ENCODE measurements around the gene ATG7. TPM values are rescaled to one million over a fixed set of nuclear protein-coding genes. Genes with fewer than 3 reads are reported as not detected.

The ATG7 gene
- total RNA-seq, 1 experiment from 2014 or later, result 50.9 TPM

DNA sequence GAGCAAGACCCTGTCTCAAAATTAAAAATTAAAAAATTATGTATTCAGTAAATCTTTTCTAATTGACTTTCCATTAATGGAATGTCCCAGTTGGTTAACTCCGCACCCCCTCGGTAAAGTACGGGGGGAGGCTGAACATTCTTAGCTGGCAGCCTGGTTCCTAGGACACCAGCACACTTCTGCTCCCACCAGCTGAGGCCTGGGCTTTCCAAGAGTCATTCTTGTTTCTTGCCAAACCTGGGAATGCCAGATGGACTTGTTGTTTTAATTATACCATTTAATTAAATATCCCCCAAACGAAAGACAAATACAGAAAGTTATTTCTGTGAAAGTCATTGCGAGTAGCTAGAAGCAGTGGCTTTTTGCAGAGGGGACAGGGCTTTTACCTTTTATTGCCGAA lies 192.2 kb downstream of the ATG7 start:
- no peak overlapping the region for H3K9ac ChIP-seq (ENCODE audit: low read length)
- no peaks in the 10 kb centered on the region for H3K9me3 ChIP-seq (ENCODE audit: low read length)
- no peak overlapping the region for H2AFZ ChIP-seq (ENCODE audit: low read length)
- no peak for DNase-seq
- H3K9me2 ChIP-seq (replicated peaks; ENCODE audit: insufficient read depth, low read length), result no peaks in the 10 kb centered on the region
- H3K79me2 ChIP-seq (ENCODE audit: low read length), result no peaks in the 10 kb centered on the region
- no peak overlapping the region for H3K4me2 ChIP-seq (ENCODE audit: low read depth, low read length, poor library complexity, severe bottlenecking)
- H4K20me1 ChIP-seq (ENCODE audit: insufficient read depth, low read depth, low read length), result no peaks in the 10 kb centered on the region
- H3K4me3 ChIP-seq (ENCODE audit: low read length), result no peak overlapping the region
- H3K36me3 ChIP-seq (ENCODE audit: insufficient read depth, low read length), result no peaks in the 10 kb centered on the region
- no peaks in the 10 kb centered on the region for H3K4me1 ChIP-seq (ENCODE audit: low read length)
- H3K27ac ChIP-seq (ENCODE audit: low read length), result no peak overlapping the region
- H3K27me3 ChIP-seq (ENCODE audit: low read length), result no peaks in the 10 kb centered on the region

- H3K79me2 ChIP-seq (ENCODE audit: low read length), result no peaks in the 10 kb centered on the region
- H3K9me3 ChIP-seq (ENCODE audit: low read length), result no peaks in the 10 kb centered on the region
- H3K27me3 ChIP-seq (ENCODE audit: low read length), result no peaks in the 10 kb centered on the region
- no peaks in the 10 kb centered on the region for H3K36me3 ChIP-seq (ENCODE audit: insufficient read depth, low read length)
- no peak overlapping the region for H3K4me3 ChIP-seq (ENCODE audit: low read length)
- no peaks in the 10 kb centered on the region for H3K4me1 ChIP-seq (ENCODE audit: low read length)
- no peaks in the 10 kb centered on the region for H4K20me1 ChIP-seq (ENCODE audit: insufficient read depth, low read depth, low read length)
- no peak overlapping the region for H3K4me2 ChIP-seq (ENCODE audit: low read depth, low read length, poor library complexity, severe bottlenecking)
- no peak overlapping the region for H3K27ac ChIP-seq (ENCODE audit: low read length)
- H3K9me2 ChIP-seq (replicated peaks; ENCODE audit: insufficient read depth, low read length), result no peaks in the 10 kb centered on the region
- no peak for DNase-seq
- no peak overlapping the region for H2AFZ ChIP-seq (ENCODE audit: low read length)
- no peak overlapping the region for H3K9ac ChIP-seq (ENCODE audit: low read length)
Measured at GRCh38 chr3:11465744-11466616, 193.8 kb downstream of the ATG7 start.

DNA sequence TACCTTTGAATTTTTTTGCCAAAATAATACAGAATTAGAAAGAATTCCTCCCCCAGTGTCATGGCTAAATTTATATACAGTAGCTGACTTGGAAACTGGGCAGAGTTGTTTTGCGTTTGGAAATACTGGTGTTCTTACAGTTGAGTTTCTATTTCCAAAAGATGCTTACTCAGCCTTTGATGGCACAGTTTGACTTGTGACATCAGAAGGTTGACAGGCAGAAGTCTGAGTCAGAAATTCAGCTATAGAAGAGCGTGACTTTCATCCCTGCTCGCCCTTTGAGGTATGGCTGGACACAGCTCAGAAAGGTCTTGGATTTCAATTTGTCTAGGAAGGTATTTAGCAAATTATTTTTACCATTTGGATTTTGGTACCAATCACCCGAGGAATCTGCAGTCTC lies 195.7 kb downstream of the ATG7 start:
- Histone ChIP-seq H3K4me3 (ENCODE audit: low read length) (no peak overlapping the region), H3K27me3 (ENCODE audit: low read length) (no peaks in the 10 kb centered on the region), H3K9ac (ENCODE audit: low read length) (no peak overlapping the region), H3K36me3 (ENCODE audit: insufficient read depth, low read length) (no peaks in the 10 kb centered on the region), H3K79me2 (ENCODE audit: low read length) (no peaks in the 10 kb centered on the region), H3K4me1 (ENCODE audit: low read length) (no peaks in the 10 kb centered on the region), H2AFZ (ENCODE audit: low read length) (no peak overlapping the region), H4K20me1 (ENCODE audit: insufficient read depth, low read depth, low read length) (no peaks in the 10 kb centered on the region), H3K4me2 (ENCODE audit: low read depth, low read length, poor library complexity, severe bottlenecking) (no peak overlapping the region), H3K27ac (ENCODE audit: low read length) (no peak overlapping the region), H3K9me3 (ENCODE audit: low read length) (no peaks in the 10 kb centered on the region), H3K9me2 (replicated peaks; ENCODE audit: insufficient read depth, low read length) (no peaks in the 10 kb centered on the region)
- no peak for DNase-seq

DNA sequence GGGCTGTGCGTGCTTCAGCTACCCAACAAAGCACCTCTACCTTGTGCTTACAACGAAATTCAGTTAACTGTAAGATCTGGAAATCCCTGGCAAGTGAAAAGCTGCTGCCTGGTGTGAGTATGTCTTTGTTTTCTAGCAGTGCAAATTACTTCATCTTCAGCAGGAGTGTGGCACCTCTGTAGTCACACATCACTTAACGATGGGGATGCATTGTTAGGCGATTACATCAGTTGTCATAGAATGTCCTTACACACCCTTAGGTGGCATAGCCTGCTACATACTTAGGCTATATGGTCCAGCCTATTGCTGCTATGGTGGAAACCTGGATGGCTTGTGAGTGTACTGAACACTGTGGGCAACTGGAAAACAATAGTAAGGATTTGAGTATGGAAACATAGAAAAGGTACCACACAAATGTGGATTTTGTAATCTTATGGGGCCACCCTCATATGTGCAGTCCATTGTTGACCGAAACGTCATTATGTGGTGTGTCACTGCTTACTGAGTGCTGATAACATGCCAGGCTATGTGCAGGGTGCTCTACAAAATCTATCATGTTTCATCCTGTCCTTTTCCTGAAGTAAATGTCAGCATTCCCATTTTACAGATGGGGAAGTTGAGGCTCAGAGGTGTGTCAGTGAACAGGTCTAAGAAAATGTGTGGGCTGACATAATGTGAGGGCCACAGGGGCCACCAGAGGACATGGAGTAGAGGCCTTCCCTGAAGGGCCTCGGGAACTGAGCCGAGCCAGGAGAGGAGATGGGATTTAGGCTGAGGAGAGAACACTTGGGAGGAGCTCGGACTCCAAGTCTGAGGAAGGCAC lies 198.0 kb downstream of the ATG7 start:
- Histone ChIP-seq H3K4me3 (ENCODE audit: low read length) (no peak overlapping the region), H3K4me1 (ENCODE audit: low read length) (no peaks in the 10 kb centered on the region), H3K79me2 (ENCODE audit: low read length) (no peaks in the 10 kb centered on the region), H3K27me3 (ENCODE audit: low read length) (no peaks in the 10 kb centered on the region), H3K9ac (ENCODE audit: low read length) (no peak overlapping the region), H3K9me3 (ENCODE audit: low read length) (no peaks in the 10 kb centered on the region), H3K36me3 (ENCODE audit: insufficient read depth, low read length) (no peaks in the 10 kb centered on the region), H2AFZ (ENCODE audit: low read length) (no peak overlapping the region), H3K9me2 (replicated peaks; ENCODE audit: insufficient read depth, low read length) (no peaks in the 10 kb centered on the region), H4K20me1 (ENCODE audit: insufficient read depth, low read depth, low read length) (no peaks in the 10 kb centered on the region), H3K27ac (ENCODE audit: low read length) (no peak overlapping the region), H3K4me2 (ENCODE audit: low read depth, low read length, poor library complexity, severe bottlenecking) (no peak overlapping the region)
- DNase-seq, result no peak

DNA sequence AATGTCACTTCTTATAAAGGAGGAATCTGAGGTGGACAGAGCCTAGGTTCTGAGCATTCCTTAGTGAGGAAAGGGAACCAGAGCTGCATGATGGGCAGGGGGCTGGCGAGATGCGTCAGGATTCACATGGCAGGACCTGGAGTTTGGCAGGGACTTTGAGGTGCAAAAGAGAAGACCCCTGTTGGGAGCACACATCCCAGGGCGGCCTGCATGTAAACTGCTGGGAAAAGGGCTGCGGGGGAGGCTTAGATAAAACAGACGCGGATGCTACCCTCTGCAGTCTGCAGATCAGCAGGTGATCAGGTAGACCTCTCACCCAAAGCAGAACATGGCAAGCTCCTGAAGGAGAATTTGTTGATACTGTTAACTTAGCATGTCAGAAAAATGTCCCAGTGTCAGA lies 203.1 kb downstream of the ATG7 start:
- no peak for DNase-seq
- H4K20me1 ChIP-seq (ENCODE audit: insufficient read depth, low read depth, low read length), result no peaks in the 10 kb centered on the region
- H3K9me3 ChIP-seq (ENCODE audit: low read length), result no peaks in the 10 kb centered on the region
- H3K27me3 ChIP-seq (ENCODE audit: low read length), result no peaks in the 10 kb centered on the region
- no peak overlapping the region for H3K27ac ChIP-seq (ENCODE audit: low read length)
- no peak overlapping the region for H2AFZ ChIP-seq (ENCODE audit: low read length)
- no peaks in the 10 kb centered on the region for H3K4me1 ChIP-seq (ENCODE audit: low read length)
- no peaks in the 10 kb centered on the region for H3K9me2 ChIP-seq (replicated peaks; ENCODE audit: insufficient read depth, low read length)
- H3K79me2 ChIP-seq (ENCODE audit: low read length), result no peaks in the 10 kb centered on the region
- H3K36me3 ChIP-seq (ENCODE audit: insufficient read depth, low read length), result no peaks in the 10 kb centered on the region
- no peak overlapping the region for H3K4me3 ChIP-seq (ENCODE audit: low read length)
- no peak overlapping the region for H3K9ac ChIP-seq (ENCODE audit: low read length)
- no peak overlapping the region for H3K4me2 ChIP-seq (ENCODE audit: low read depth, low read length, poor library complexity, severe bottlenecking)

- Histone ChIP-seq H3K9ac (ENCODE audit: low read length) (no peak overlapping the region), H3K9me3 (ENCODE audit: low read length) (no peaks in the 10 kb centered on the region), H3K4me2 (ENCODE audit: low read depth, low read length, poor library complexity, severe bottlenecking) (no peak overlapping the region), H3K36me3 (ENCODE audit: insufficient read depth, low read length) (no peaks in the 10 kb centered on the region), H3K4me1 (ENCODE audit: low read length) (no peaks in the 10 kb centered on the region), H3K4me3 (ENCODE audit: low read length) (no peak overlapping the region), H3K27me3 (ENCODE audit: low read length) (no peaks in the 10 kb centered on the region), H2AFZ (ENCODE audit: low read length) (no peak overlapping the region), H4K20me1 (ENCODE audit: insufficient read depth, low read depth, low read length) (no peaks in the 10 kb centered on the region), H3K27ac (ENCODE audit: low read length) (no peak overlapping the region), H3K9me2 (replicated peaks; ENCODE audit: insufficient read depth, low read length) (no peaks in the 10 kb centered on the region), H3K79me2 (ENCODE audit: low read length) (no peaks in the 10 kb centered on the region)
- DNase-seq, result no peak
Measured at GRCh38 chr3:11476735-11477144, 204.5 kb downstream of the ATG7 start.

DNA sequence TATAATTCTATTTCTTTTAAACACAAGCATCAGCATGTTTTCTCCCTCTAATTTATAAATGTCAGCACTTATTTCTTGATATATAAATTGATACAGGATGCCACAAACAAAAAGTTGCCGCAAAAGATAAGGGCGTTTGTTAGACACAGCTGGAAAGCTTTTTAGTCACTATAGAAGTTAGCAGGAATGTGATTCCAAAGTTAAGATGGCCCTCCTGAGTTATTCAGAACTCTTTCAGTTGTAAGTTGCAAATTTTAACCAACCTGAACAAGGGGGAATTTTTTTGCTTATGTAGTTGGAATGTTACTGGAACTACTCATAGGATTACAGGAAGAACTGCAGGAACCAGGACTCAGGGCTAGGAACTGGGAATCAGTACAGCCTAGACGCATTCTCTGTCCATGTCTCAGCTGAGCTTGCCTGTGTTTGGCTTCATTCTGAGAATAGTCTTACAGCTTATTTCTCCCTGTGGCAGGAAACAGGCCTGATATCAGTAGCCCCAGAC lies 205.3 kb downstream of the ATG7 start:
- no peak for DNase-seq
- Histone ChIP-seq H3K9me3 (ENCODE audit: low read length) (no peaks in the 10 kb centered on the region), H3K27me3 (ENCODE audit: low read length) (no peaks in the 10 kb centered on the region), H3K9me2 (replicated peaks; ENCODE audit: insufficient read depth, low read length) (no peaks in the 10 kb centered on the region), H3K9ac (ENCODE audit: low read length) (no peak overlapping the region), H3K27ac (ENCODE audit: low read length) (no peak overlapping the region), H2AFZ (ENCODE audit: low read length) (no peak overlapping the region), H4K20me1 (ENCODE audit: insufficient read depth, low read depth, low read length) (no peaks in the 10 kb centered on the region), H3K36me3 (ENCODE audit: insufficient read depth, low read length) (no peaks in the 10 kb centered on the region), H3K4me3 (ENCODE audit: low read length) (no peak overlapping the region), H3K4me2 (ENCODE audit: low read depth, low read length, poor library complexity, severe bottlenecking) (no peak overlapping the region), H3K79me2 (ENCODE audit: low read length) (no peaks in the 10 kb centered on the region), H3K4me1 (ENCODE audit: low read length) (no peaks in the 10 kb centered on the region)

GRCh38 chr3:11478167-11478566 lies 206.0 kb downstream of the ATG7 start:
- Histone ChIP-seq H3K4me2 (ENCODE audit: low read depth, low read length, poor library complexity, severe bottlenecking) (no peak overlapping the region), H3K9me2 (replicated peaks; ENCODE audit: insufficient read depth, low read length) (no peaks in the 10 kb centered on the region), H3K9ac (ENCODE audit: low read length) (no peak overlapping the region)

More at GRCh38 chr3:11478167-11478566, 206.0 kb downstream of the ATG7 start:
- Histone ChIP-seq H3K27ac (ENCODE audit: low read length) (no peak overlapping the region), H2AFZ (ENCODE audit: low read length) (no peak overlapping the region), H3K4me1 (ENCODE audit: low read length) (no peaks in the 10 kb centered on the region), H3K4me3 (ENCODE audit: low read length) (no peak overlapping the region), H3K79me2 (ENCODE audit: low read length) (no peaks in the 10 kb centered on the region), H4K20me1 (ENCODE audit: insufficient read depth, low read depth, low read length) (no peaks in the 10 kb centered on the region), H3K27me3 (ENCODE audit: low read length) (no peaks in the 10 kb centered on the region), H3K36me3 (ENCODE audit: insufficient read depth, low read length) (no peaks in the 10 kb centered on the region), H3K9me3 (ENCODE audit: low read length) (no peaks in the 10 kb centered on the region)
- DNase-seq, result no peak
